ENCODE data around the gene USP24. TPM values are rescaled to one million over a fixed set of nuclear protein-coding genes. Genes with fewer than 3 reads are reported as not detected.

The USP24 gene
- total RNA-seq, 4 donors from 2014 or later: 21.8 to 47.1 (median 28.1) TPM

- intact Hi-C loops (cut with DNase I): no loop called here
- H3K9me3 ChIP-seq: no peaks in the 10 kb centered on the region
- no peak for DNase-seq
- H3K27me3 ChIP-seq: no peaks in the 10 kb centered on the region
- no peak overlapping the region for H3K4me3 ChIP-seq
- no peaks in the 10 kb centered on the region for H3K4me1 ChIP-seq
- WGBS, 2 donors: 71 to 88% methylated on average over 1 of the region's 1 CpG
- peaks cover 0 to 70% (median 11%) of the 10 kb centered on the region in 3 donors for H3K36me3 ChIP-seq
- TF ChIP-seq CTCF (IDR thresholded peaks at IDR 0.05) (no peak), POLR2A (IDR thresholded peaks at IDR 0.05) (no peak)
- H3K27ac ChIP-seq: no peak overlapping the region
Observed at GRCh38 chr1:55170426-55170825, 44.7 kb downstream of the USP24 start.

- Histone ChIP-seq H3K36me3 (peaks cover 0 to 80% (median 12%) of the 10 kb centered on the region in 3 donors), H3K9me3 (no peaks in the 10 kb centered on the region), H3K4me3 (no peak overlapping the region), H3K27me3 (no peaks in the 10 kb centered on the region), H3K27ac (no peak overlapping the region), H3K4me1 (no peaks in the 10 kb centered on the region)
- WGBS, 2 donors: 71 to 74% methylated on average over 1 of the region's 1 CpG
- DNase-seq: no peak
- intact Hi-C loops (cut with DNase I): no loop called here
- TF ChIP-seq CTCF (IDR thresholded peaks at IDR 0.05) (no peak), POLR2A (IDR thresholded peaks at IDR 0.05) (no peak)
Observed at GRCh38 chr1:55169126-55169525, 46.0 kb downstream of the USP24 start.

- no peak overlapping the region for H3K4me3 ChIP-seq
- no peaks in the 10 kb centered on the region for H3K9me3 ChIP-seq
- H3K36me3 ChIP-seq: peaks cover 0 to 88% (median 12%) of the 10 kb centered on the region in 3 donors
- no peaks in the 10 kb centered on the region for H3K4me1 ChIP-seq
- WGBS, 2 donors: 86 to 91% methylated on average over 4 of the region's 4 CpGs
- DNase-seq: no peak
- no peaks in the 10 kb centered on the region for H3K27me3 ChIP-seq
- no peak overlapping the region for H3K27ac ChIP-seq
- intact Hi-C loops (cut with DNase I): no loop called here
- TF ChIP-seq POLR2A (IDR thresholded peaks at IDR 0.05) (no peak), CTCF (IDR thresholded peaks at IDR 0.05) (no peak)
Observed at GRCh38 chr1:55168353-55168752, 46.8 kb downstream of the USP24 start.

DNA sequence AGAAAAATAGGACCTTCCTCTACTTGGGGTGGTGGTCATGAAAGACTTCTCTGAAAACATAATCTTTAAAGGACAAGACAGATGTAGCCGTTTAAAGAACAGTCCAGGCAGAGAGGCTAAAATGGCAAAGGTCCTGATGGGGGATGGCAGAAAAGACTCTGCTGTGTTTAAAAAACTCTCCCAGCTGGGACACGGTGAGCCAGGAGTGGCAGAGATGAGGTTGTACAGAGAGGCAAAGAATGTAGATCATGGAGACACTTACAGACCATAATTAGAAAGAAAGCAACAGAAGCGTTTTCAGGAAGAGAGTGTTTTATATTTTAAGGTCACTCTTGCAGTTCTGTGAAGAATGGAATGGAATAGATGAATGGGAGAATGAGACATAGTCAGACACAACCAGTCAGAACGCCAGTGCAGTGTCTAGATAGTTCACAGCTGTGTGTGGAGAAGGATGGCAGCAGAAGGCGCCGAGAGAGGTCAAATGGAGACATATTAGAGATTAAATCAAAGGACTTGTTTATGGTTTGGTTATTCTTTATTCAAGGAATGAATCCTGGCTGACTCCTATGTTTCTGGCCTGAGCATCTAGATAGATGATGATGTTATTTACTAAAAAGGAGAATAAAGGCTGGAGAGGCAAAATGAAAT is 47.8 kb downstream of the USP24 start:
- TF ChIP-seq CTCF (IDR thresholded peaks at IDR 0.05) (no peak), POLR2A (IDR thresholded peaks at IDR 0.05) (no peak)
- 55 to 74% methylated on average over 6 of the region's 6 CpGs for WGBS, 2 donors
- no peak for DNase-seq
- Histone ChIP-seq H3K4me3 (no peak overlapping the region), H3K9me3 (no peaks in the 10 kb centered on the region), H3K27me3 (no peaks in the 10 kb centered on the region), H3K4me1 (no peaks in the 10 kb centered on the region), H3K27ac (no peak overlapping the region), H3K36me3 (peaks cover 0 to 92% (median 12%) of the 10 kb centered on the region in 3 donors)
- intact Hi-C loops (cut with DNase I): no loop called here

- 97 to 100% methylated on average over 2 of the region's 2 CpGs for WGBS, 2 donors
- Histone ChIP-seq H3K4me3 (no peak overlapping the region), H3K27ac (no peak overlapping the region), H3K4me1 (no peaks in the 10 kb centered on the region), H3K36me3 (peaks cover 0 to 94% (median 5%) of the 10 kb centered on the region in 3 donors), H3K9me3 (no peaks in the 10 kb centered on the region), H3K27me3 (no peaks in the 10 kb centered on the region)
- DNase-seq: no peak
- TF ChIP-seq CTCF (IDR thresholded peaks at IDR 0.05): no peak
- intact Hi-C loops (cut with DNase I): no loop called here
Observed at GRCh38 chr1:55164906-55165305, 50.3 kb downstream of the USP24 start.

Data from esophagus squamous epithelium (tissue), 5 donors.